Measurements from ENCODE around the gene SAT2. TPM values are rescaled to one million over a fixed set of nuclear protein-coding genes. Genes with fewer than 3 reads are reported as not detected.
A peak's percentile ranks its signal among the peaks of the same experiment; 100 is the strongest.

SAT2 gene
- total and polyA plus RNA-seq, 10 of the 15 experiments (the other 5 are each of a cell fraction or from before 2014, with no cell fraction given): 14.6 to 44.0 (median 27.9) TPM

DNA sequence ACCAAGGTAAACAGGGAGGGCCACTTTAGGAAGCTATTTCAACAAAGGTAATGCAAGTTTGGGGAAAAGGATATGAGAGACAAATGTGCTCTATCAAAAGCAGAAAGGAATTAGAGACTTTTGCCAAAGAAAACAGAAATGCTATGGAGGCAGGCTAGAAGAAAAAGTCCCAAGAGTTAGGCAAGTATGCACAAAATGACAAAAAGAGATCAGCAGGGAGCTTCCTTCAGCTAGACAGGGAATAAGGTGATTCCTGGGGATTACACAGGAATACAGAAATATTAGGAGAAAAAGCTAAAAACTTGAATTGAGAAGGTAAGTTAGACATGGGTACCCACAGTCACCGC, 15.4 kb downstream of the SAT2 start:
- Histone ChIP-seq H3K79me2 (ENCODE audit: control insufficient read depth, insufficient read depth, low read length) (peaks cover 31% of the 10 kb centered on the region), H3K4me3 (peak overlapping the region; percentile 40), H3K27me3 (replicated peaks in 1 of 2; ENCODE audit: control insufficient read depth in 2 of 2, insufficient read depth in 2 of 2, low read length in 1 of 2) (no peaks in the 10 kb centered on the region), H3K4me2 (ENCODE audit: control insufficient read depth, insufficient read depth) (peak overlapping the region; percentile 40), H4K20me1 (ENCODE audit: control insufficient read depth, insufficient read depth) (no peaks in the 10 kb centered on the region; the same call in 1 of the 2 replicates), H2AFZ (ENCODE audit: control insufficient read depth, low read depth, low read length) (no peak overlapping the region), H3K9ac (ENCODE audit: control insufficient read depth, insufficient read depth, low read length) (no peak overlapping the region), H3K4me1 (ENCODE audit: control insufficient read depth, insufficient read depth, low read length) (peaks cover 4% of the 10 kb centered on the region; the same call in 1 of the 2 replicates), H3K9me3 (replicated peaks; ENCODE audit: control insufficient read depth, insufficient read depth, low read length) (no peaks in the 10 kb centered on the region), H3K36me3 (ENCODE audit: control insufficient read depth in 2 of 2, insufficient read depth in 2 of 2, low read length in 1 of 2) (peaks cover 0 to 4% of the 10 kb centered on the region in 2 experiments; a peak in 1 of 4 replicates), H3K27ac (ENCODE audit: control insufficient read depth, insufficient read depth) (no peak overlapping the region)
- SMC1A ChIA-PET (ENCODE audit: uncharacterized antibody, unreplicated experiment): interaction anchor here (0.6 to 2.9 kb wide), 3 partner anchors 16 to 35 kb away, joined by 3 to 12 read pairs (median 7); partner anchors contain the start of genes MPDU1 and SAT2
- intact Hi-C loops (cut with micrococcal nuclease; ENCODE audit: unreplicated experiment): loop anchor here (5.0 kb wide), 1 partner anchor 75 kb away; the partner anchor contains the start of genes TP53 and WRAP53
- TF ChIP-seq YY1 (IDR thresholded peaks at IDR 0.05; ENCODE audit: low read depth, low read length): no peak
- no peak for TF ChIP-seq HDAC6 (IDR thresholded peaks at IDR 0.05; ENCODE audit: unreplicated experiment)
- no peak for TF ChIP-seq HCFC1 (IDR thresholded peaks at IDR 0.05; ENCODE audit: low read length)
- TF ChIP-seq, protein P1, sequence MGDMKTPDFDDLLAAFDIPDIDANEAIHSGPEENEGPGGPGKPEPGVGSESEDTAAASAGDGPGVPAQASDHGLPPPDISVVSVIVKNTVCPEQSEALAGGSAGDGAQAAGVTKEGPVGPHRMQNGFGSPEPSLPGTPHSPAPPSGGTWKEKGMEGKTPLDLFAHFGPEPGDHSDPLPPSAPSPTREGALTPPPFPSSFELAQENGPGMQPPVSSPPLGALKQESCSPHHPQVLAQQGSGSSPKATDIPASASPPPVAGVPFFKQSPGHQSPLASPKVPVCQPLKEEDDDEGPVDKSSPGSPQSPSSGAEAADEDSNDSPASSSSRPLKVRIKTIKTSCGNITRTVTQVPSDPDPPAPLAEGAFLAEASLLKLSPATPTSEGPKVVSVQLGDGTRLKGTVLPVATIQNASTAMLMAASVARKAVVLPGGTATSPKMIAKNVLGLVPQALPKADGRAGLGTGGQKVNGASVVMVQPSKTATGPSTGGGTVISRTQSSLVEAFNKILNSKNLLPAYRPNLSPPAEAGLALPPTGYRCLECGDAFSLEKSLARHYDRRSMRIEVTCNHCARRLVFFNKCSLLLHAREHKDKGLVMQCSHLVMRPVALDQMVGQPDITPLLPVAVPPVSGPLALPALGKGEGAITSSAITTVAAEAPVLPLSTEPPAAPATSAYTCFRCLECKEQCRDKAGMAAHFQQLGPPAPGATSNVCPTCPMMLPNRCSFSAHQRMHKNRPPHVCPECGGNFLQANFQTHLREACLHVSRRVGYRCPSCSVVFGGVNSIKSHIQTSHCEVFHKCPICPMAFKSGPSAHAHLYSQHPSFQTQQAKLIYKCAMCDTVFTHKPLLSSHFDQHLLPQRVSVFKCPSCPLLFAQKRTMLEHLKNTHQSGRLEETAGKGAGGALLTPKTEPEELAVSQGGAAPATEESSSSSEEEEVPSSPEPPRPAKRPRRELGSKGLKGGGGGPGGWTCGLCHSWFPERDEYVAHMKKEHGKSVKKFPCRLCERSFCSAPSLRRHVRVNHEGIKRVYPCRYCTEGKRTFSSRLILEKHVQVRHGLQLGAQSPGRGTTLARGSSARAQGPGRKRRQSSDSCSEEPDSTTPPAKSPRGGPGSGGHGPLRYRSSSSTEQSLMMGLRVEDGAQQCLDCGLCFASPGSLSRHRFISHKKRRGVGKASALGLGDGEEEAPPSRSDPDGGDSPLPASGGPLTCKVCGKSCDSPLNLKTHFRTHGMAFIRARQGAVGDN (IDR thresholded peaks at IDR 0.05): no peak
- no peak for TF ChIP-seq TCF3 (IDR thresholded peaks at IDR 0.05; ENCODE audit: borderline replicate concordance, insufficient read depth, low read depth, low read length)
- TF ChIP-seq HDAC2 (IDR thresholded peaks at IDR 0.05): no peak
- TF ChIP-seq, protein P2, sequence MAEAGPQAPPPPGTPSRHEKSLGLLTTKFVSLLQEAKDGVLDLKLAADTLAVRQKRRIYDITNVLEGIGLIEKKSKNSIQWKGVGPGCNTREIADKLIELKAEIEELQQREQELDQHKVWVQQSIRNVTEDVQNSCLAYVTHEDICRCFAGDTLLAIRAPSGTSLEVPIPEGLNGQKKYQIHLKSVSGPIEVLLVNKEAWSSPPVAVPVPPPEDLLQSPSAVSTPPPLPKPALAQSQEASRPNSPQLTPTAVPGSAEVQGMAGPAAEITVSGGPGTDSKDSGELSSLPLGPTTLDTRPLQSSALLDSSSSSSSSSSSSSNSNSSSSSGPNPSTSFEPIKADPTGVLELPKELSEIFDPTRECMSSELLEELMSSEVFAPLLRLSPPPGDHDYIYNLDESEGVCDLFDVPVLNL (IDR thresholded peaks at IDR 0.05; ENCODE audit: low read depth, low read length): no peak
- no peak for TF ChIP-seq POLR2AphosphoS5 (IDR thresholded peaks at IDR 0.05; ENCODE audit: low read length)
- DNase-seq (ENCODE audit: low read depth, low spot score) (no peak), ATAC-seq (no peak), FAIRE-seq (no peak)
- BruUV-seq (replicated peaks): no TSS peak
- RAD21 ChIA-PET (ENCODE audit: unreplicated experiment): interaction anchor here (0.8 kb wide), 1 partner anchor 76 kb away, joined by 3 read pairs; the partner anchor contains the start of gene WRAP53
- 100% methylated on average over 1 of the region's 1 CpG for WGBS (ENCODE audit: insufficient coverage, insufficient replicate concordance, low lambda C conversion rate, missing lambda C conversion rate)
- in situ Hi-C loops (cut with MboI): no loop called here
- CTCF ChIA-PET: interaction anchor here (0.6 to 3.6 kb wide), 7 partner anchors 20 to 256 kb away, joined by 3 to 18 read pairs (median 5); partner anchors contain the start of genes MPDU1, TP53 and WRAP53
- POLR2A ChIA-PET: interaction anchor here (0.6 to 3.6 kb wide), 6 partner anchors 16 to 91 kb away, joined by 4 to 35 read pairs (median 4); partner anchors contain the start of genes SAT2, TP53 and WRAP53

All from GM12878 (cell line).